AG04450 (cell line): ENCODE measurements around the gene QRSL1. TPM values are rescaled to one million over a fixed set of nuclear protein-coding genes. Genes with fewer than 3 reads are reported as not detected.

ENCODE experiments used
- CTCF ChIA-PET: fragments of 300-600, 350-600 bp; formaldehyde crosslinking; extraction: SDS; loops from one replicate; lab custom pipeline; 2022; ENCODE audit warnings: antibody characterized with exemption, inconsistent platforms; lab: Charles Lee
- POLR2A ChIA-PET: fragments of 350-600 bp; formaldehyde crosslinking; extraction: SDS; loops from one replicate; lab custom pipeline; 2021; ENCODE audit warnings: antibody characterized with exemption, inconsistent platforms; lab: Yijun Ruan, JAX
- DNase-seq: peaks from one replicate; pipeline ENCODE4 v3.0.0-alpha.2; 2011; ENCODE audit warnings: low read depth, low spot score
- H3K27ac ChIP-seq: one replicate; pipeline ENCODE4 v1.5.1; 2012; ENCODE audit warnings: low read depth, low read length, control low read depth
- H3K27me3 ChIP-seq: one replicate; pipeline ENCODE4 v1.6.0; 2012; ENCODE audit warnings: low read length; ENCODE audit not compliant: control insufficient read depth, insufficient read depth
- H3K4me3 ChIP-seq: 2 replicates; pipeline ENCODE4 v1.5.1; 2011; ENCODE audit warnings: mild to moderate bottlenecking, low read depth, low read length, control low read depth
- H3K9me3 ChIP-seq: 2 replicates; pipeline ENCODE4 v1.5.1; 2012; ENCODE audit warnings: low read length; ENCODE audit not compliant: control insufficient read depth, insufficient read depth
- polyA plus RNA-seq: library from polyadenylated mRNA; depleted of rRNA; stranded (reverse); fragments of >200 nt; gene quantifications from 2 replicates; pipeline ENCODE4 v1.2.3, GENCODE V29; 2011
- TF ChIP-seq, protein P1 (sequence below): IDR thresholded peaks from 2 replicates; pipeline ENCODE4 v1.5.1; 2011; ENCODE audit warnings: low read depth, low read length, control low read depth, inconsistent platforms

QRSL1 gene
- polyA plus RNA-seq, 1 experiment, result 12.5 TPM

DNA sequence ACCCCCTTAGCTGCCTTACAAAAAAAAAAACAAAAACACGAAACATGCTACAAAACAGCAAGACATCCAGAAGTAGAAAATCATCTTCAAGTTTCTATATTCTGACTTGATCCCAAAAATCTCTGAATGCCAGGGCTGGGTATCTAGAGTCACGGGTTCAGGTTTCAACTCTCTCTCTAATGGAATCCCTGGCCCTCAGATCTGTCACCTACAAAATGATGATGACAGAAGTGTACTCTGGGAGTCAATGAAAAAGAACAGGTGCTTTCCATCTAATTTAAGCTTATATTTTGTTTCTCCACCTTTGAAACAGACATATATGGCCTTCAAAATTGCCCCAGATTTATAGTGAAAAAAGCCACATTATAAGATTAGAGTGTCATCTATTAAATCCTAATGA is 18.3 kb upstream of the QRSL1 start:
- CTCF ChIA-PET, result interaction anchor here (1.5 kb wide), 1 partner anchor 368 kb away, joined by 8 read pairs; no protein-coding TSS in a partner anchor

DNA sequence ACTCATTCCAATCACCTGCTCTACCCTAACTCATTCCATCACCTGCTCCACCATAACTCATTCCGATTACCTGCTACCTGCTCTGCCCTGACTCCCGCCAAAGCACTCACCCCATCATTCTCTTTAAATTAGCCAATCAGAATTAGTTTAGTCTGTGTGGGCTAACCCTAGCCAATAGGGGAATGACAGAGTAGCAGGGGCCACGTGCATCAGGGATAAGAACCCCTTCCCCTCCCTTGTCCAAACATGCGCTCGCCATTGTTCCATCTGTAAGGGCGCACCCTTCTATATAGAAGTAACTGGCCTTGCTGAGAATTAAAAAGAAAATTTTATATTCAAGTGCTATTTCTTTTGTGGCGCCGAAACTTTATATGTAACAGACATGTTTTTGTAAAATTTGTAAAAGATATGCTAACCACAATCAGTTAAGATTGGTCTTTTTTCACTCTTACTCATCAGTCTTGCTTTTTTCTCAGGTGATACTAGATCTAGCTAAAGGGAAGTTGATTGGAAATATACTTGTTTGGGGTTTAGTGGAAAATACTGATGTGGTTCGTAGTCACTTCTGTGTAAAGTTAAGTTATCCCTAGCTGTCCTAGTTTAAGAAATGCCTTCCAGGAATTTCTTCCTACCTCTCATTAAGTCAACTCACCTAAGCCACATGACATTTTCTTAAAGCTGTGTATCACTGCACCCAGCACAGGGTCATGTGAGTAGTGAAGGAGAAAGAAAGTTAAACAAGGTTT is 16.5 kb upstream of the QRSL1 start:
- H3K27me3 ChIP-seq, result no peaks in the 10 kb centered on the region
- CTCF ChIA-PET, result interaction anchor here (0.8 to 1.4 kb wide), 2 partner anchors 273 to 367 kb away, joined by 3 to 5 read pairs; no protein-coding TSS in a partner anchor
- TF ChIP-seq, protein P1, sequence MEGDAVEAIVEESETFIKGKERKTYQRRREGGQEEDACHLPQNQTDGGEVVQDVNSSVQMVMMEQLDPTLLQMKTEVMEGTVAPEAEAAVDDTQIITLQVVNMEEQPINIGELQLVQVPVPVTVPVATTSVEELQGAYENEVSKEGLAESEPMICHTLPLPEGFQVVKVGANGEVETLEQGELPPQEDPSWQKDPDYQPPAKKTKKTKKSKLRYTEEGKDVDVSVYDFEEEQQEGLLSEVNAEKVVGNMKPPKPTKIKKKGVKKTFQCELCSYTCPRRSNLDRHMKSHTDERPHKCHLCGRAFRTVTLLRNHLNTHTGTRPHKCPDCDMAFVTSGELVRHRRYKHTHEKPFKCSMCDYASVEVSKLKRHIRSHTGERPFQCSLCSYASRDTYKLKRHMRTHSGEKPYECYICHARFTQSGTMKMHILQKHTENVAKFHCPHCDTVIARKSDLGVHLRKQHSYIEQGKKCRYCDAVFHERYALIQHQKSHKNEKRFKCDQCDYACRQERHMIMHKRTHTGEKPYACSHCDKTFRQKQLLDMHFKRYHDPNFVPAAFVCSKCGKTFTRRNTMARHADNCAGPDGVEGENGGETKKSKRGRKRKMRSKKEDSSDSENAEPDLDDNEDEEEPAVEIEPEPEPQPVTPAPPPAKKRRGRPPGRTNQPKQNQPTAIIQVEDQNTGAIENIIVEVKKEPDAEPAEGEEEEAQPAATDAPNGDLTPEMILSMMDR, result no peak

More for the DNA sequence above, 18.3 kb upstream of the QRSL1 start:
- Histone ChIP-seq H3K9me3 (no peaks in the 10 kb centered on the region), H3K27ac (no peak overlapping the region), H3K27me3 (no peaks in the 10 kb centered on the region), H3K4me3 (no peak overlapping the region)
- DNase-seq, result no peak
- TF ChIP-seq, protein P1, result no peak
- POLR2A ChIA-PET, result interaction anchor here (0.5 kb wide), 1 partner anchor 45 kb away, joined by 4 read pairs; no protein-coding TSS in a partner anchor

DNA sequence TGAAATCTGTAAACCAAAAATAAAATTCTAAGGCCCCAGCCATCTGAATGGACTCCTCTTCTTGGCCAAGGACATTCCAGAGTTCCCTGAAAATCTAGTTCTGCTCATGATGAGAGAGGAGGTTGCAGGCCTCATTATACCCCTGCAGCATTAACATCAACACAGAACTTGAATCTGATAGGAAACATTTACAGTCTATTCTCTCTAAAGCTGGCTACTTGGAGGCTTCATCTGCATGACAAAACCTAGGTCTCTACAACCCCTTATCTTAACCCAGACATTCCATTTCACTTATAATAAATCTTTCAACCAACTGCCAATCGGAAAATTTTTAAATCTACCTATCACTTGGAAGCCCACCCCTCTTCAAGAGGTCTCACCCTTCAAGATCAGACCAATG is 15.8 kb upstream of the QRSL1 start:
- POLR2A ChIA-PET, result no interaction called here
- CTCF ChIA-PET, result interaction anchor here (0.8 to 1.4 kb wide), 2 partner anchors 274 to 366 kb away, joined by 3 to 5 read pairs; no protein-coding TSS in a partner anchor
- no peak for DNase-seq
- Histone ChIP-seq H3K27ac (no peak overlapping the region), H3K4me3 (no peak overlapping the region), H3K27me3 (no peaks in the 10 kb centered on the region), H3K9me3 (no peaks in the 10 kb centered on the region)
- TF ChIP-seq, protein P1, result no peak

More for the DNA sequence above, 16.5 kb upstream of the QRSL1 start:
- no peaks in the 10 kb centered on the region for H3K9me3 ChIP-seq
- DNase-seq, result no peak
- H3K27ac ChIP-seq, result no peak overlapping the region
- POLR2A ChIA-PET, result no interaction called here
- H3K4me3 ChIP-seq, result no peak overlapping the region

DNA sequence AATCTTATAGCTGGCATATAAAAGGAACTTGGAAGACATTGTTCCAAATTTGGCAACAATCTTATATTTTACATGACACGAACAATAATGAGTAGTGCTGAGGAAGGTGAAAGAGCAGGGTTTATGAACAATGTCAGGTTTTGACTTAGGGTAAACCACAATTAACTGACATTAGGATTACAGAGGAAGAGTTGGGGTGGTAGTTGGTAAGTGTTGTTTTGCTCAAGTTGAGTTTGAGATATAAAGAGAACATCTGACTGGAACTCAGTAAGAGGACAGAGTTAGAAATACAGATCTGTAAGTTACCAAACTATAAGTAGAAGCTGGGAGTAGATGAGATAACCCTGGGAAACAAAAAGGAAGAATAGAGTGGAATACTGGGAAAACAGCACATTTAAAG is 15.2 kb upstream of the QRSL1 start:
- TF ChIP-seq, protein P1, result no peak
- no peaks in the 10 kb centered on the region for H3K27me3 ChIP-seq
- no peak for DNase-seq
- ChIA-PET POLR2A (no interaction called here), CTCF (interaction anchor here (1.4 kb wide), 1 partner anchor 365 kb away, joined by 5 read pairs; no protein-coding TSS in a partner anchor)
- no peaks in the 10 kb centered on the region for H3K9me3 ChIP-seq
- no peak overlapping the region for H3K27ac ChIP-seq
- H3K4me3 ChIP-seq, result no peak overlapping the region
